Measurements from ENCODE around the gene NRARP.

DNA sequence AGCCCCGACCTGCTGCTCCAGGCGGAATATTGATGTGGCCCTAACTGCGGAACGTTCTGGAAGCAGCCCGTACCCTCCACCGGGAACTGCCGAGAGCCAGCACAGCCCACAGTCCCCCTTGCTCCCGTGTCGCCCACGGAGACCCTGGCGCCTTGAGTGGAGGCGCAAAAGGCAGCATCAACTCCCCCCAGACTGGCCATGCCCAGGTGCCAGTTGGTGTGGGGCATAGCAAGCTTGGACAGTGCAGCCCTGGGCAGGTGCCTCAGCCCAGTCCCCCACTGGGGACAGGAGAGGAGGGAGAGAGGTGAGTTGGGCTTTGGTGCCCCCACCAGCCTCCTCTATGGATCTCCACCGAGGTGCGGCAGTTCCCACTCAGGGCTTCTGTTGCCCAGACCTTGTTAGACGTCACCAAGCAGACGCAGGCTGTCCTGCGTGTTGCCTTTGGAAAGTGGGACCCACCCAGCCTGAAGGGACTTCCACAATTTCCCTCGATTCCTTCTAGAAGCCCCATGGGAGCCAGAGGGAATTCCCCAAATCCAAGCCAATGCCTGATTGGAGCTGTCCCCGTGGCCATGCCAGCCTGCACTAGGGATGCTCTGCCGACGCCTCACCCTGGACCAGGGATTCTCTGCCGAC, 19.8 kb upstream of the NRARP start:
- TF ChIP-seq, protein P1, sequence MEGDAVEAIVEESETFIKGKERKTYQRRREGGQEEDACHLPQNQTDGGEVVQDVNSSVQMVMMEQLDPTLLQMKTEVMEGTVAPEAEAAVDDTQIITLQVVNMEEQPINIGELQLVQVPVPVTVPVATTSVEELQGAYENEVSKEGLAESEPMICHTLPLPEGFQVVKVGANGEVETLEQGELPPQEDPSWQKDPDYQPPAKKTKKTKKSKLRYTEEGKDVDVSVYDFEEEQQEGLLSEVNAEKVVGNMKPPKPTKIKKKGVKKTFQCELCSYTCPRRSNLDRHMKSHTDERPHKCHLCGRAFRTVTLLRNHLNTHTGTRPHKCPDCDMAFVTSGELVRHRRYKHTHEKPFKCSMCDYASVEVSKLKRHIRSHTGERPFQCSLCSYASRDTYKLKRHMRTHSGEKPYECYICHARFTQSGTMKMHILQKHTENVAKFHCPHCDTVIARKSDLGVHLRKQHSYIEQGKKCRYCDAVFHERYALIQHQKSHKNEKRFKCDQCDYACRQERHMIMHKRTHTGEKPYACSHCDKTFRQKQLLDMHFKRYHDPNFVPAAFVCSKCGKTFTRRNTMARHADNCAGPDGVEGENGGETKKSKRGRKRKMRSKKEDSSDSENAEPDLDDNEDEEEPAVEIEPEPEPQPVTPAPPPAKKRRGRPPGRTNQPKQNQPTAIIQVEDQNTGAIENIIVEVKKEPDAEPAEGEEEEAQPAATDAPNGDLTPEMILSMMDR (IDR thresholded peaks at IDR 0.05; ENCODE audit: low read depth, low read length) = no peak
- no peak for TF ChIP-seq EZH2phosphoT487 (IDR thresholded peaks at IDR 0.05; ENCODE audit: low read depth)
